Activated B cell treated with CpG ODN at 0.5 μM for 24 hours (primary cell): ENCODE data around the gene FRMD6. TPM values are rescaled to one million over a fixed set of nuclear protein-coding genes. Genes with fewer than 3 reads are reported as not detected.

ENCODE experiments used
- ATAC-seq: fragments of 200-7000 bp; cut with Tn5 transposase; one replicate; pipeline ENCODE4 v1.10.0; 2021; ENCODE audit warnings: low read depth, mild to moderate bottlenecking, moderate library complexity
- CTCF ChIA-PET: fragments of 350-600 bp; sonication (Branson Sonifier 250); formaldehyde crosslinking; loops from one replicate; lab custom pipeline; 2021; ENCODE audit warnings: antibody characterized with exemption; lab: Charles Lee
- POLR2A ChIA-PET: fragments of 350-600 bp; sonication (Branson Sonifier 250); formaldehyde crosslinking; loops from one replicate; lab custom pipeline; 2021; ENCODE audit warnings: antibody characterized with exemption; lab: Charles Lee
- DNase-seq: peaks from one replicate; pipeline ENCODE4 v3.0.0; 2022
- H3K27ac Mint-ChIP-seq: one replicate; pipeline ENCODE4 v1.8.0; 2020; ENCODE audit warnings: mixed read lengths
- H3K27me3 Mint-ChIP-seq: one replicate; pipeline ENCODE4 v1.8.0; 2021; ENCODE audit warnings: mixed read lengths
- H3K36me3 Mint-ChIP-seq: one replicate; pipeline ENCODE4 v1.8.0; 2021; ENCODE audit warnings: low read depth, mixed read lengths
- H3K4me1 Mint-ChIP-seq: one replicate; pipeline ENCODE4 v1.8.0; 2021; ENCODE audit warnings: mixed read lengths
- H3K4me3 Mint-ChIP-seq: one replicate; pipeline ENCODE4 v1.8.0; 2020; ENCODE audit warnings: mild to moderate bottlenecking, mixed read lengths
- H3K9me3 Mint-ChIP-seq: one replicate; pipeline ENCODE4 v1.8.0; 2020; ENCODE audit warnings: mixed read lengths
- intact Hi-C: fragments of 100-400 bp; cut with micrococcal nuclease; formaldehyde crosslinking; loops from one replicate; pipeline ENCODE4 v1.15.1; 2024
- total RNA-seq: library from RNA; stranded (reverse); gene quantifications from 2 replicates; pipeline ENCODE4 v1.2.3, GENCODE V29; 2022
- TF ChIP-seq, protein P1 (sequence below): fragments of 200-600 bp; IDR thresholded peaks from one replicate; pipeline ENCODE4 v1.8.0; 2022; ENCODE audit warnings: antibody characterized with exemption, mild to moderate bottlenecking

The FRMD6 gene
- total RNA-seq, 1 donor from 2014 or later, result 0.33 TPM

DNA sequence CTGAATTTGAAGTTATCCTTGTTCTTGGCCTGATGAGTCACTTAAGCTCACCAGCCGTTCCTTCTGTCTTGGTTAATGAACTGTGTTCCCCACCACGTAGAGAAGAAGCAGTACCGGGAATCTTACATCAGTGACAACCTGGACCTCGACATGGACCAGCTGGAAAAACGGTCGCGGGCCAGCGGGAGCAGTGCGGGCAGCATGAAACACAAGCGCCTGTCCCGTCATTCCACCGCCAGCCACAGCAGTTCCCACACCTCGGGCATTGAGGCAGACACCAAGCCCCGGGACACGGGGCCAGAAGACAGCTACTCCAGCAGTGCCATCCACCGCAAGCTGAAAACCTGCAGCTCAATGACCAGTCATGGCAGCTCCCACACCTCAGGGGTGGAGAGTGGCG lies 68.2 kb downstream of the FRMD6 start:
- Mint-ChIP-seq H3K27me3 (no peaks in the 10 kb centered on the region), H3K4me1 (peaks cover 4% of the 10 kb centered on the region), H3K36me3 (no peaks in the 10 kb centered on the region), H3K9me3 (no peaks in the 10 kb centered on the region), H3K27ac (no peak overlapping the region), H3K4me3 (no peak overlapping the region)
- ChIA-PET CTCF (no interaction called here), POLR2A (no interaction called here)
- intact Hi-C loops, result no loop called here
- TF ChIP-seq, protein P1, sequence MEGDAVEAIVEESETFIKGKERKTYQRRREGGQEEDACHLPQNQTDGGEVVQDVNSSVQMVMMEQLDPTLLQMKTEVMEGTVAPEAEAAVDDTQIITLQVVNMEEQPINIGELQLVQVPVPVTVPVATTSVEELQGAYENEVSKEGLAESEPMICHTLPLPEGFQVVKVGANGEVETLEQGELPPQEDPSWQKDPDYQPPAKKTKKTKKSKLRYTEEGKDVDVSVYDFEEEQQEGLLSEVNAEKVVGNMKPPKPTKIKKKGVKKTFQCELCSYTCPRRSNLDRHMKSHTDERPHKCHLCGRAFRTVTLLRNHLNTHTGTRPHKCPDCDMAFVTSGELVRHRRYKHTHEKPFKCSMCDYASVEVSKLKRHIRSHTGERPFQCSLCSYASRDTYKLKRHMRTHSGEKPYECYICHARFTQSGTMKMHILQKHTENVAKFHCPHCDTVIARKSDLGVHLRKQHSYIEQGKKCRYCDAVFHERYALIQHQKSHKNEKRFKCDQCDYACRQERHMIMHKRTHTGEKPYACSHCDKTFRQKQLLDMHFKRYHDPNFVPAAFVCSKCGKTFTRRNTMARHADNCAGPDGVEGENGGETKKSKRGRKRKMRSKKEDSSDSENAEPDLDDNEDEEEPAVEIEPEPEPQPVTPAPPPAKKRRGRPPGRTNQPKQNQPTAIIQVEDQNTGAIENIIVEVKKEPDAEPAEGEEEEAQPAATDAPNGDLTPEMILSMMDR, result no peak
- ATAC-seq (no peak), DNase-seq (no peak)

DNA sequence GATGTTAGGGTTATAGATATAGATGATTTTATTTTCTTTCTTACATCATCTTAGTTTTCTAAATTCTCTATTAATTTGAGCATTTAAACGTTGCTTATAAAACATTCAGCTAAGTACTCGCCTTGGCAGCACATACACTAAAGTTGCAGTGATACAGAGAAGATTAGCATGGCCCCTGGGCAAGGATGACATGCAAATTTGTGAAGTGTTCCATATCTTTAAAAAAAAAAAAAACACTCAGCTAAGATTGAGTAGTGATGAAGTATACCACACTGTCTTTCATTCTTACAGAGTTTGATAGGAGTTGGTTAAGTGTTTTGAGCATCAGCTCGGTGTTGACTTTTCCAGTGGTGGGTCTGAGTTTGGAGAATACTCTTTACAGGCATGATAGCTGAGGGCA lies 72.3 kb downstream of the FRMD6 start:
- intact Hi-C loops, result no loop called here
- DNase-seq (no peak), ATAC-seq (no peak)
- ChIA-PET CTCF (no interaction called here), POLR2A (no interaction called here)
- H3K36me3 Mint-ChIP-seq, result no peaks in the 10 kb centered on the region
- peaks cover 4% of the 10 kb centered on the region for H3K4me1 Mint-ChIP-seq
- TF ChIP-seq, protein P1, result no peak
- no peaks in the 10 kb centered on the region for H3K27me3 Mint-ChIP-seq
- H3K9me3 Mint-ChIP-seq, result no peaks in the 10 kb centered on the region
- no peak overlapping the region for H3K27ac Mint-ChIP-seq
- H3K4me3 Mint-ChIP-seq, result no peak overlapping the region

DNA sequence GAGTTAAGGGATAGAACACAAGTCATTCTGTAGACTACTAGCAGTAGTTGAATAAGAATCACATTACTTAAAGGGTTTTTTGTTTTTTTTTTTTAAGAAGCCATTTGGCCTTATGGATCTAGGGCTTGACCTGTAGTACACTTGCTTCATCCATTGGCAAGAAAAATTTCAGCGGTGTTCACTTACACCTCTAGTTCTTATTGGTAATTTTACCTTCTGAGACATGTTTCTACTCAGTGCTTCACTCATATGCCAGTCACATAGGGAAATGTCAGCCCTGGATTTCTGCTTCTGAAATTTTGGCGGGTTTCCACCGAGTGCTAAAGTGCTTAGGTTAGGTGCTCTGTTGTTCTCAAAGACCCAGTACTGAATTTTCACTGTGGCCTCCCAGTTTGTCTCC lies 72.9 kb downstream of the FRMD6 start:
- intact Hi-C loops, result no loop called here
- H3K4me3 Mint-ChIP-seq, result no peak overlapping the region
- no peak overlapping the region for H3K27ac Mint-ChIP-seq
- DNase-seq (no peak), ATAC-seq (no peak)
- no peaks in the 10 kb centered on the region for H3K9me3 Mint-ChIP-seq
- POLR2A ChIA-PET, result no interaction called here
- no peaks in the 10 kb centered on the region for H3K36me3 Mint-ChIP-seq
- TF ChIP-seq, protein P1, result no peak
- no peaks in the 10 kb centered on the region for H3K27me3 Mint-ChIP-seq
- CTCF ChIA-PET, result no interaction called here
- H3K4me1 Mint-ChIP-seq, result peaks cover 4% of the 10 kb centered on the region

DNA sequence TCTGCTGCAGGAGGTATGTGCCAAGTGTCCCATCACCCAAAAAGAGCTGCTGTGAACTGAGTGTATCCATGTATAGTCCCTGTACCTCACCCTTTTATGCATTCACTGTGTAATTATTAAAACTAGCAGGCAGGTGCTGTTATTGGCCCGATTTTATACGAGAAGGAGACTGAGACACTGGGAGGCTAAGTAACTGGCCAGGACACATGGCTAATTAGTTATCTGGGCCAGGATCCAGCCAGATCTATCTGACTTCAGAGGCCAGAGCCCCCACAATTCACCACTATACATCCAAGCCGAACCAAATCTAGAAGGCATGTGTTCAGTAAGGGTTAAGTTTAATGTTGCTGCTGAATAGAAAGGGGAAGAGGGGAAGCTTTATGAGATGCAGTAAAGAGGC lies 73.4 kb downstream of the FRMD6 start:
- DNase-seq, result no peak
- no peaks in the 10 kb centered on the region for H3K27me3 Mint-ChIP-seq
- intact Hi-C loops, result no loop called here
- H3K36me3 Mint-ChIP-seq, result no peaks in the 10 kb centered on the region
- TF ChIP-seq, protein P1, result no peak
- H3K4me1 Mint-ChIP-seq, result peaks cover 4% of the 10 kb centered on the region
- H3K4me3 Mint-ChIP-seq, result no peak overlapping the region
- ATAC-seq, result no peak
- H3K27ac Mint-ChIP-seq, result no peak overlapping the region
- CTCF ChIA-PET, result no interaction called here
- POLR2A ChIA-PET, result no interaction called here
- H3K9me3 Mint-ChIP-seq, result no peaks in the 10 kb centered on the region

DNA sequence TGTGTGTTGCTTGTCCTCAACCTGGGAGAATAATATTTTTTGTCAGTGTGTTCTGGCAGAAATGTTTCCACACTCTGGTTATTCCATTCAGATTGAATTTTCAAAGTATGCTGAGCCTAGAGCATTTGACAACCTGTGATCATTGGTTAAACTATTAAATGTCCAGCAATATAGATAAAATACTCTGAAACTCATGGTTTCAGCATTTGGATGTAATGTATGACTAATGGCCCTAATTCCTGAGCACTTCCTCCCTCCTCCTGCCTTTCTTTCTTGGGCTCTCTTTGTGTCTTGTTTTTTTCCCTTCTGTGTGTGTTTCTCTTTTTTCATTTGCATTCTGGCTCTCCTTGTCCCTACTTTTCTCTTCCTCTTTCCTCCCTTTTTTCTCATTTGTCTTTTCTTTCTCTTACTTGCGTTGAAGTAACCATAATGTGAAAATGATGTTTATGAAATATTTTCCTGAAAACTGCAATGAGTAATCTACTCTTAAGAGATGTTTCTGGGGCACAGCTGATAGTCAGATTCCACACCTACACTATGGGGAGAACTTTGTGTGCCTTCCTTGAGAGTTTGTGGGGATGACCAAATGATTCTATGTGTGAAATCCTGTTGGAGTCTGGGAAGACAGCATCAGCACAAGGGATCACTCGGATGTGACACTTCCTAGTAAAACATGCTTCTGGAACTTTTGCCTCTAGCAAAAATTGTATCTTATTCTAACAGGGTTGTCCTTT lies 74.6 kb downstream of the FRMD6 start:
- ATAC-seq (no peak), DNase-seq (no peak)
- Mint-ChIP-seq H3K27ac (no peak overlapping the region), H3K4me3 (no peak overlapping the region), H3K9me3 (no peaks in the 10 kb centered on the region), H3K4me1 (peaks cover 4% of the 10 kb centered on the region), H3K27me3 (no peaks in the 10 kb centered on the region), H3K36me3 (no peaks in the 10 kb centered on the region)
- ChIA-PET POLR2A (no interaction called here), CTCF (no interaction called here)
- intact Hi-C loops, result no loop called here
- TF ChIP-seq, protein P1, result no peak
